ENCODE data around the gene DUOX2.
"Not testable (repeated sequence)": the region's sequence is repeated elsewhere in the genome, so short reads cannot be mapped to it uniquely, and the experiment has no call there.

- not testable (repeated sequence) for TF ChIP-seq ZNF768 (CRISPR knock-in tag; IDR thresholded peaks at IDR 0.05)
- TF ChIP-seq, protein P1, sequence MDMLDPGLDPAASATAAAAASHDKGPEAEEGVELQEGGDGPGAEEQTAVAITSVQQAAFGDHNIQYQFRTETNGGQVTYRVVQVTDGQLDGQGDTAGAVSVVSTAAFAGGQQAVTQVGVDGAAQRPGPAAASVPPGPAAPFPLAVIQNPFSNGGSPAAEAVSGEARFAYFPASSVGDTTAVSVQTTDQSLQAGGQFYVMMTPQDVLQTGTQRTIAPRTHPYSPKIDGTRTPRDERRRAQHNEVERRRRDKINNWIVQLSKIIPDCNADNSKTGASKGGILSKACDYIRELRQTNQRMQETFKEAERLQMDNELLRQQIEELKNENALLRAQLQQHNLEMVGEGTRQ (IDR thresholded peaks at IDR 0.05; ENCODE audit: low read depth, low read length) = not testable (repeated sequence)
- TF ChIP-seq, protein P1 (CRISPR knock-in tag; IDR thresholded peaks at IDR 0.05; ENCODE audit: borderline replicate concordance) = not testable (repeated sequence)
These were observed 40.4 kb downstream of the DUOX2 start for GRCh38 chr15:45073602-45074001.
